ENCODE results near the gene PITPNM1.

DNA sequence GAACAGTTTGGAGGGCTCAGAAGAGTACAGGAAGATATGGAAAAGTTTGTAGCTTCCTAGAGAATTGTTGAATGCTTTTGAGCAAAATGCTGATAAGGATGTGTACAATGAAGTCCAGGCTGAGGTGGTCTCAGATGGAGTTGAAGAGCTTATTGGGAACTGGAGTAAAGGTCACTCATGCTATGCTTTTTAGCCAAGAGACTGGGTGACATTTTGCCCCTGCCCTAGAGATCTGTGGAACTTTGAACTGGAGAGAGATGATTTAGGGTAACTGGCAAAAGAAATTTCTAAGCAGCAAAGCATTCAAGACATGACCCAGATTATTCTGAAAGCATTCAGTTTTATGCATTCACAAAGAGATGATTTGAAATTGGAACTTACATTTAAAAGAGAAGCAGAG, 46.0 kb upstream of the PITPNM1 start:
- TF ChIP-seq, protein P1, sequence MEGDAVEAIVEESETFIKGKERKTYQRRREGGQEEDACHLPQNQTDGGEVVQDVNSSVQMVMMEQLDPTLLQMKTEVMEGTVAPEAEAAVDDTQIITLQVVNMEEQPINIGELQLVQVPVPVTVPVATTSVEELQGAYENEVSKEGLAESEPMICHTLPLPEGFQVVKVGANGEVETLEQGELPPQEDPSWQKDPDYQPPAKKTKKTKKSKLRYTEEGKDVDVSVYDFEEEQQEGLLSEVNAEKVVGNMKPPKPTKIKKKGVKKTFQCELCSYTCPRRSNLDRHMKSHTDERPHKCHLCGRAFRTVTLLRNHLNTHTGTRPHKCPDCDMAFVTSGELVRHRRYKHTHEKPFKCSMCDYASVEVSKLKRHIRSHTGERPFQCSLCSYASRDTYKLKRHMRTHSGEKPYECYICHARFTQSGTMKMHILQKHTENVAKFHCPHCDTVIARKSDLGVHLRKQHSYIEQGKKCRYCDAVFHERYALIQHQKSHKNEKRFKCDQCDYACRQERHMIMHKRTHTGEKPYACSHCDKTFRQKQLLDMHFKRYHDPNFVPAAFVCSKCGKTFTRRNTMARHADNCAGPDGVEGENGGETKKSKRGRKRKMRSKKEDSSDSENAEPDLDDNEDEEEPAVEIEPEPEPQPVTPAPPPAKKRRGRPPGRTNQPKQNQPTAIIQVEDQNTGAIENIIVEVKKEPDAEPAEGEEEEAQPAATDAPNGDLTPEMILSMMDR (IDR thresholded peaks at IDR 0.05; ENCODE audit: insufficient read depth, low read depth, low read length), result no peak
- TF ChIP-seq EZH2 (IDR thresholded peaks at IDR 0.05; ENCODE audit: insufficient read depth, low read length), result no peak

Measured in astrocyte (in vitro differentiated cells and primary cell).